ENCODE measurements around the gene PRR35.
A peak's percentile ranks its signal among the peaks of the same experiment; 100 is the strongest.

Gene PRR35

GRCh38 chr16:528111-529011, 31.8 kb upstream of the PRR35 start:
- no peak for DNase-seq (ENCODE audit: low read depth in 2 of 2)

- DNase-seq (ENCODE audit: low read depth in 2 of 2): no peak
These were observed 31.1 kb upstream of the PRR35 start for GRCh38 chr16:529012-529575.

GRCh38 chr16:530111-530817, 29.9 kb upstream of the PRR35 start:
- DNase-seq (ENCODE audit: low read depth in 2 of 2): no peak

DNA sequence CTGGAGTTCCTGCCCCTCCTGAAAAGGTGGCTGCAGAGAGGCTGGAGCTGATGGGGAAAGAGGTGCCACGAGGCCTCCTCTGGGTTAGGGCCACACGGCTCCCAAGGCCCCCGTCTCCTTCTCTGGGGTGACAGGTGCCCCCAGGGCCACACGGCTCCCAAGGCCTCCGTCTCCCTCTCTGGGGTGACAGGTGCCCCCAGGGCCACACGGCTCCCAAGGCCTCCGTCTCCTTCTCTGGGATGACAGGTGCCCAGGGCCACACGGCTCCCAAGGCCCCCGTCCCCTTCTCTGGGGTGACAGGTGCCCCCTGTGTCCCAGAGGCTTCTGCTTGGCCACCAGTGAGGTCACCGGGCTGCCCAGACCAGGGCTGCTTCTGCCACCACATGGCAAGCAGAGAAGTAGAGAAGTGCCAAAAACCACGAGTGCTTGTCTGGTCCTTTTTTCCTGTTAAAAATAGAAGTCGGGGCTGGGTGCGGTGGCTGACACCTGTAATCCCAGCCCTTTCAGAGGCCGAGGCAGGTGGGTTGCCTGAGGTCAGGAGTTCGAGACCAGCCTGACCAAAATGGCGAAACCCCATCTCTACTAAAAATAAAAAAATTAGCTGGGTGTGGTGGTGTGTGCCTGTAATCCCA, 28.6 kb upstream of the PRR35 start:
- no peak for DNase-seq (ENCODE audit: low read depth in 2 of 2)

DNA sequence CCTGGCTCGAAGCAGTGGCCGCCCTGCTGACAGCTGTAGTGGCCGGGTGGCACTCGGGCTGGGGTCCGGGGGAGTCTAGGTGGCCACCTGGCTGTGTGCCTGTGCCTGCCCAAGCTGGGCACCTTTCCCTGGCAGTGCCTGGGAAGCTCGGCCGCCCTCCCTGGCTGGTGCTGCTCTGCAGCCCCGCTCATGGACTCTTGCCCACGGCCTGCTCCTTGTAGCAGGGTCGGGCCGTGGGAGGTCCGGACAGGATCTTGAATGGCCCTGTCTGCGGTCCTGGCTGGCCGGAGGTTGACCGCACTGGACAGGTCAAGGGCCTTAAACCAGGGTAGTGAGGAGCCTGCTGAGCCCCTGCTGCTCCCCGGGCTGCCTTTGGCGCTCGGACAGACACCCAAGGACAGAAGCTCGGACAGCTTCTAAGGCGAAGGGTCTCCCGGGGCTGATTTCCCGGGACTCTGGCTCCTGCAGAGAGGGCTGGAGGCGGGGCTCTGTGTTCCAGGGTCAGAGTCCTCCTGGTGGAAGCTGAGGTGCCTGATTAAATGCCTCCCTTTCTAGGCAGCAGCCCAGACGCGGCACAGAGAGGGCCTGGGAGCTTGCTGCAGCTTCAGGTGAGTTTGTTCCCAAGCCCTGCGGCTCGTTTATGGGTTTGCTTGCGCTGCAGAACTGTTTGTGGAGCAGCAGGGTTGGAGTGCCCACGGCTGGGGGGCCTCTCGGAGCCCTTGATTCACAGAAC, 26.6 kb upstream of the PRR35 start:
- no peak for DNase-seq (ENCODE audit: low read depth in 2 of 2)

DNA sequence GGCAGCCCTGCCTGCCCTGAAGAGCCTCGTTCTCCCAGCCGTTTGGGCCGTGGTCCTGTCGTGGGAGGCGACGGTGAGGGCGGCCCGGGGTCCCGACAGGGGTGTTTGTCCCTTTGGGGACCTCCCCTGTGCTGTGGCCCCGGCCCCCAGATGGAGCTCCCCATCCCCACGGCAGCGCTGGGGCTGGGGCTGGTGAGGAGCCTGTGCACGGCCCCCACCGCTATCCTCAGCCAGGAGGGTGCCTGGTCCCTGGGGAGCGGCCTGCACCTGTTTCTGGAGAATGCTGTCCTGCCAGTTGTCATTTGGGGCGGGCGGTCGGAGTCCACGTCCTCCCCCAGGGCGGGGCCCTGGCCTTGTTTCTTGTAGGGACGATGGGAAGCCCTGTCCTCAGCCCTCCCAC, 26.1 kb upstream of the PRR35 start:
- DNase-seq (ENCODE audit: low read depth in 2 of 2): no peak

- DNase-seq (ENCODE audit: low read depth in 2 of 2): no peak
These were observed 25.2 kb upstream of the PRR35 start for GRCh38 chr16:534856-535445.

DNA sequence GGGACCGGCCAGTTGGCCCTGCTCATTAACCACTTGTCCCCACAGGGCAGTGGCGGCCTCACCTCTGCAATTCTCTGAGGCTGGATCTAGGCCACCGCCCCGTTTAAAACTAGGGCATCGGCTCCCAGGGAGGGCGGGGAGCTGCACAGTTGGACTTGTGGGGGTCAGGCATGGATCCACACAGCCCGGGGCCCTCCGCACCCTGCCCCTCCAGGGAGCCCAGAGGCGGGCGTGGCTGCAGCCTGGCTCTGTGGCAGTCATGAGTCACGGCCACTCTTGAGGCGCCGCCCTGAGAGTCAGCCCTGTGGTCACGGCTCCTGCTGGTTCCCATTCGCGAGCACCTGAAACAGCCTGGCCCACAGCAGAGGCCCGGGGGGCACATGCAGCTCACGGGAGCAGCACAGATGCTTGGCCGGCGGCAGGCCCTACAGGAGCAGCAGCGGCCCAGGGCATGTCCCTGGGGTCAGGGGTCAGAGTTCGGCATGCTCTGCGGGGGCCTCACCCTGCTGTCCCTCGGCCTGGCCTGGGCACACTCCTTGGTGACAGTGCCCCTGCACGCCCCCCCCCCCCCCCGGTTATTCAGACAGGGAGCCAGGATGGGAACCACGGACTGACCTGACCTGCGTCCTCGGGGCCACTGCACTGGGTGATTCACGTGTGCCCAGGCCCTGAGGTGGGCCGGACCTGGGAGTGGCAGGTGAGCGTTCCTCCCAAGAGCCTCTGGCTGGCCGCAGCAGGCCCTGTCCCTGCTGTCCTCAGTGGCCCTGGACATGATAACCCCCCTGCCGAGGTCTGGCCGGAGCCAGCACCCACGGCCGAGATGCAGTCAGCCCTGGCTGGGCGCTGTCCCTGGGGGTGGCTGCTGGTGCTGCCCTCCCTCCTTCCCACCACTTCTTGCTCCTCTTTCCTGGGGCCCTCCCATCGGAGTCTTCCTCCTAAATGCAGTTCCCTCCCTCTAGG, 24.5 kb upstream of the PRR35 start:
- DNase-seq (ENCODE audit: low read depth in 2 of 2): no peak

DNA sequence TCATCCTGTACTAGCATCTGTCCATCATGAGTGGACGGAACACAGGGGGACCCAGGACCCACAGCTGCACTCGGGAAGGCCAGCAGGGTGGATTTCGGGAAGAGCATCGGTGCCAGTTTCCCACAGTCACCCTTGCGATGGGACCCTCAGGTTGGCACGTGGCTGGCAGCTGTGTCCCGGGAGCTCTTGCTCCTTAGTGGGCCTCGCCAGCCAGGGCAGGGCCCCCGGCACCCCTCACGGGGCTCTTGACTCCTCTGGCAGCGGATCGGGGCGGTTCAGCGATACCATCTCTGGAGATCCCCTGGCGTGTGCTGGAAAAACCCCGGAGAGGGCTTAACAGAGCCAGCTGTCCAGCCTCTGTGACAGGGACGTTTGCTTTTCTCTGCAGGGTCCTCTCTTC, 23.4 kb upstream of the PRR35 start:
- no peak for DNase-seq (ENCODE audit: low read depth in 2 of 2)

DNA sequence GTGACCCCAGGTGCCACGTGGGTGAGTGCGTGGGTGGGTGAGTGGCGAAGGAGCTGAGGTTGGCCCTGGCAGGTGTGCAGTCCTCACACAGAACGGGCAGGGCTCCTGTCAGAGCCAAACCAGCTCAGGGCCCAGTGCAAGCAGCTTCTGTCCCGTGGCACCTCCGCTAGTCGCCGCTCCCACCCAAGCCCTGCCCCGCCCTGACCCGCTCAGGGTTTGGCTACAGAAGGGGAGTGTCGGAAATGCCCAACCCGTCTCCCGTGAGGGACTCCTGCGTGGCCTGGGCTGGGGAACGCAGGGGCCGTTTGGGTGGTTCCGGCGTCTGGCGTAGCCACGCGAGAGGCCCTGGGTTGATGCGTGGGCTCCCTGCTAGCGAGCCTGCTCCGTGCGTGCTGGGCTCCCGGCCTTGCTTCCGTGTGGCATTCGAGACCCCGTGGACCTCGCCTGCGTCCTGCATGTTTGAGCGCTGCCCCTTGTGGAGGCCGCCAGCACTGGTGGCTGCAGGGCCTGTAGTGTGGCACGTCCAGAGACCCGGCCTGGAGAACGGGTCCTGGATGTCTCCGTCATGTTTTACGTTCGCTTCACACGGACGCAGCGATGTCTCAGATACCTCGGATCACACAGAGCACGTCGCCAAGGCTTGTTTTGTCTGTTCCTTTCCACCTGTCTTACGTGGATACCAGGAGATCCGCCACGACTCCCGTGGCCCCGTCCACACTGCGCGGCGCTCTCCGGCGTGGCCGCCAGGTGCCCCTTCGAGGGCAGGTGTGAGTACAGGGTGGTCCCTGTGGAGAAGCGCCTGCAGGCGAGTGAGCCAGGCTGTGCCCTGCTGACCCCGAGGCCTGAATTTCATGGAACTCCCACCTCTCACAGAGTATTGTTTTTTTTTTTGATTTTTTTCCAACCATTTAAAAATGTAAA, 22.5 kb upstream of the PRR35 start:
- no peak for DNase-seq (ENCODE audit: low read depth in 2 of 2)

DNA sequence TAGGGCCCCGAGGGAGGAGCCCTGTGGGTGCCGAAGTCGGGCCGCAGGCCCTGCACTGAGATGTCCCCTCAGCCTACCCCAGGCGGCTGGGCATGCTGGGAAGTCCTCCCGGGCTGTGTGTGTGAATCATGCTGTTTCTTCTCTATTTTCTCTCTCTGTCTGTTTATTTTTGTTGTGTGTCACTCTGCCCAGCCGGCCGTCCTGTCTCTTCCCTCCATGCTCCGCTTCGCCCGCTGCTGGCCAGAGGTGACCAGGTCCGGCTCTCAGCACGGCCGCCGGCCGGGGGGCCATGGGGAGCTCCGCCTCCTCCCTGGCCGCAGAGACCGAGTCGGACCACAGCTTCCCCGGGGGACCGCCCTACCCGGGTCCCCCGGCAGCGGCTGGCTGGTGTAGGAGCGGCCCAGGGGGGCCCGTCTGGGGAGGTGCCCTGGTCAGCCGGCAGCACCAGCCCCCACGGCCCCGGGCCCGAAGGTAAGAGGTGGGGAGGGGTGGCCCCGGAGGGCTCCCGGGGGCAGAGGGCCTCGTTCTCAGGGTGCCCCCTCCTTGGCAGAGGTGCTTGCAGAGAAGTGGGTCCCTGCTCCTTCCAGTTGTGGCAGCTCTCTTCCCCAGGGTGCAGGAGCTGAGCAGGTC, 20.2 kb upstream of the PRR35 start:
- DNase-seq (ENCODE audit: low read depth in 2 of 2): no peak

DNA sequence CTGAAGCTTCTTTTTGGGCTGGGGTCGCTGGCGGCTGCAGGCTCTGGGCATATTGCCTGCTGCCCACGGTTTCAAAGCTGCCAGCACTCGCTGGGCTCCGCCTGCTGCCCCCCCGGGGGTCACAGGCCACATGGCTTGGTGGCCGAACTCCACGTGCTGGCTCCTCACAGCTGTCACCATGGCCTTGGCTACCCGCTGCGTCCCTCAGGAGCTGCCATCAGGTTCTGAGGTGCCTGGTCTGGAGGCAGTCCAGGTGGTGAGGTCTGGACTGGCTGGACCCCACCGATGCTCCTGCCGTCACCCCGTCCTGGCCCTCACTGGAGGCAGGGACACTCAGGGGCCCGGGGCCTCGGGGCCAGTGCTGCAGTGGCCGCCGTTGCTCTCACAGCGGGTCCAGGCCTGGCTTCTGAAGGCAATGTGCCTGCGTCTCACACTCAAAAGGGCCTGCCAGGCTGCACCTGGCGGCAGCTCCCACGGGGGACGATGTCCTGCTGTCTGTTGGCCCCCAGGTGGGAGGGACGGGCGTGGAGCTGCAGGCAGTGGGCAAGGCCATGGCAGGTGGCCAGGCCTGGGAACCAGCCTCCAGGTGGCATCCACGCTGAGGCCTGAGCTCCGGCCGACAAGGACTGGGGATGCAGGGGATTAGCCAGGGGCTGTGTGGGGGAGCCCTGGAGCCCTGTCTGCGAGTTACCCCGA, 19.4 kb upstream of the PRR35 start:
- DNase-seq (ENCODE audit: low read depth in 2 of 2): no peak

DNA sequence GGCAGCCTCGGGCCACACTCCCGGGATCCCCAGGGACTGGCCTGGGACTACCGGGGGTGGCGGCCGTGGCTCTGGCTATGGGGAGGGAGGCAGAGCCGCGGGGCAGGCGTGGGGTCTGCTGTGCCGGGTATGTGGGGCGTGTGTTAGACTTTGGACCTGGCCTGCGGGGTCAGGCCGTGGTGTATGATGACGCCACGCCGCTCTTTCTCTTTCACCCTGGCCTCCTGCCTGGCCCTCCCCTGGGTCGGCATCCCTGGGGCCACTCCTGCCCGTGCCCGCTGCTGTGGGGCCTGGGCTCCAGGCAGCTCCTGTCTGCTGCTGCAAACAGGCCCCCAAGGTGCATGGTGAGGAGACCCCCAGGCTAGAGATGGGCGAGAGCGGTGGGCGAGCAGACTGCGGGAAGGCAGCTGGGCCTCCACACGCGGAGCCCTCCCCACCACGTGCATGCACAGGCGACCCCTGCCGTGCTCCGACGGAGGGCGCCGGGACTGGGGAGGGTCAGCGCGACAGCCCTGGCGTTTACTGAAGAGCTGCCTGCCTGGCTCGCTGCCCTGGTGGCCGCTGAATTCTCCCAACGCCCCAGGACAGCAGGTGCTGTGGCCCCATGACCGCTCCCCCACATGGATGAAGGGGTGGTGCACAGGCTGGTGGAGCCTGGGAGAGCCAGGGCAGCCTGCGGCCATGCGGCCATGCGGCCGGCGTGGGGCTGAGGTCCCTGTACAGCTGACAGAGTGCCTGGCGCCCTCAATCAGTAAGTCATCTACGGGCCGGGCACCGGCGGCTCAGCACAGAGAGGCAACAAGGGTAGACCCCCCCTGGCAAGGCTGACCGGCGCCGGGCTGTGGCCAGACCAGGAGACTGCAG, 16.7 kb upstream of the PRR35 start:
- DNase-seq (ENCODE audit: low read depth in 2 of 2): no peak

GRCh38 chr16:544517-544916, 15.7 kb upstream of the PRR35 start:
- no peak for DNase-seq (ENCODE audit: low read depth in 2 of 2)

- DNase-seq (ENCODE audit: low read depth in 2 of 2): peak in 1 of 2 donors; percentile 38
These were observed 13.1 kb upstream of the PRR35 start for GRCh38 chr16:546909-547770.

- DNase-seq (ENCODE audit: low read depth in 2 of 2): no peak
These were observed 11.6 kb upstream of the PRR35 start for GRCh38 chr16:548586-548985.
